22Rv1 (cell line): Measurements from ENCODE around the gene RNF213.

Source experiments
- CTCF ChIP-seq: fragments of 450-650 bp; IDR thresholded peaks from 2 replicates; pipeline ENCODE4 v1.5.1; 2017; ENCODE audit warnings: mild to moderate bottlenecking
- ZFX ChIP-seq: fragments of 450-650 bp; IDR thresholded peaks from 2 replicates; pipeline ENCODE4 v1.6.1; 2017; ENCODE audit warnings: antibody characterized with exemption, borderline replicate concordance

- TF ChIP-seq CTCF: no peak
- TF ChIP-seq ZFX: no peak
Measured at GRCh38 chr17:80316431-80316830, 55.8 kb downstream of the RNF213 start.
